Dendritic cell treated with granulocyte-macrophage colony-stimulating factor and Interleukin-4, amounts not matched to agents 40 ng/mL and 50 ng/mL, for 4 days (primary cell): ENCODE data around the gene NOTCH2.
"Not testable (repeated sequence)": the region's sequence is repeated elsewhere in the genome, so short reads cannot be mapped to it uniquely, and the experiment has no call there.

ENCODE experiments used
- H3K27ac Mint-ChIP-seq: one replicate; pipeline ENCODE4 v1.8.0; 2022; ENCODE audit warnings: mild to moderate bottlenecking, mixed read lengths
- H3K27me3 Mint-ChIP-seq: one replicate; pipeline ENCODE4 v1.8.0; 2022; ENCODE audit warnings: mild to moderate bottlenecking, mixed read lengths
- H3K36me3 Mint-ChIP-seq: one replicate; pipeline ENCODE4 v1.8.0; 2022; ENCODE audit warnings: low read depth, mixed read lengths
- H3K4me1 Mint-ChIP-seq: one replicate; pipeline ENCODE4 v1.8.0; 2022; ENCODE audit warnings: low read depth, mixed read lengths
- H3K4me3 Mint-ChIP-seq: one replicate; pipeline ENCODE4 v1.8.0; 2022; ENCODE audit warnings: mild to moderate bottlenecking, moderate library complexity, mixed read lengths
- H3K9me3 Mint-ChIP-seq: one replicate; pipeline ENCODE4 v1.8.0; 2022; ENCODE audit warnings: mixed read lengths
- intact Hi-C: fragments of 100-400 bp; cut with micrococcal nuclease; formaldehyde crosslinking; loops from one replicate; pipeline ENCODE4 v1.15.0; 2022

NOTCH2 gene

DNA sequence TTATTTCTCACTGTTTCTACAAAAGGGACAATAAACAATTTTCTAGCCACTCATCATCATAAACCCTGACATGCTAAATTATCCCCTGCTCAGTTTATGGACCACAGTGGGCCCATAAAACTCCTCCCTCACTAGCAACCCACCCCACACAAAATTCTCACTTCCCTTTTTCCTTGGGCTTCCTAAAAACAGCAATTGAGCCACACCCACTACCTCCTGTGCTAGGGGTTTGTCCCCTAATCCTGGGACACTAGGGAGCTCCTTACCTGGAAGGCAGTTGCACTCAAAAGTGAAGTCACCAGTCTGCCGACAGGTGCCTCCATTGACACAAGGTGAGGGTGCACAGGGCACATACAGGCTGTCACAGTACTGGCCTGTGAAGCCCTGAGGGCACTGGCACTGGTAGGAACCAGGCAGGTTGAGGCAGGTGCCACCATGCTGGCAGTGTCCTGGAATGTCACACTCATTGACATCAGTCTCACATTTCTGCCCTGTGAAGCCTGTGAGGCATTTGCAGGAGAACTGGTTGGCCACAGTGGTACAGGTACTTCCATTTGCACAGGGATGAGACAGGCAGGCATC lies 72.6 kb downstream of the NOTCH2 start:
- H3K4me3 Mint-ChIP-seq, intact Hi-C loops, H3K27me3 Mint-ChIP-seq, H3K9me3 Mint-ChIP-seq: not testable (repeated sequence)
- peaks cover 11% of the 10 kb centered on the region for H3K4me1 Mint-ChIP-seq
- peaks cover 21% of the 10 kb centered on the region for H3K36me3 Mint-ChIP-seq
- H3K27ac Mint-ChIP-seq: peak overlapping the region; percentile 72

DNA sequence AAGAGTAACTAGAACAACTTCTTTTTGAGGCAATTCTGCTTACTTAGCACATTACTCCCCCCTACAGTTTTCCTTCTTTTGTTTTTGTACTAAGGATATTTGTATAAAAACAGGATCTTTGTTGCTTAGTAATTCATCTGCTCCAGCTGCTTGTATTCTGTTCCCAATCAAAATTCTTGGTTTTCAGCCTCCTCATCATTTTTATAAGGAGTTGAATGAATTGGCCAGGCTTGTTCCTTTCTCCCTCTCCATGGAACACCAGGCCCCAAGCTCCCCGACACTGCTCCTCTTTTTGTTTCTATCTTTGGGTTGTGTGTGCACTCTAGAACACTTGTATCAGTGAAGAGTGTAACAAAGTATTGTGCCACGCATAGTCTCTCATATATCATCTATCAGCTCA lies 73.5 kb downstream of the NOTCH2 start:
- H3K9me3 Mint-ChIP-seq, H3K27me3 Mint-ChIP-seq, intact Hi-C loops, H3K4me3 Mint-ChIP-seq: not testable (repeated sequence)
- Mint-ChIP-seq H3K4me1 (peaks cover 11% of the 10 kb centered on the region), H3K36me3 (peaks cover 16% of the 10 kb centered on the region), H3K27ac (peak overlapping the region; percentile 72)

DNA sequence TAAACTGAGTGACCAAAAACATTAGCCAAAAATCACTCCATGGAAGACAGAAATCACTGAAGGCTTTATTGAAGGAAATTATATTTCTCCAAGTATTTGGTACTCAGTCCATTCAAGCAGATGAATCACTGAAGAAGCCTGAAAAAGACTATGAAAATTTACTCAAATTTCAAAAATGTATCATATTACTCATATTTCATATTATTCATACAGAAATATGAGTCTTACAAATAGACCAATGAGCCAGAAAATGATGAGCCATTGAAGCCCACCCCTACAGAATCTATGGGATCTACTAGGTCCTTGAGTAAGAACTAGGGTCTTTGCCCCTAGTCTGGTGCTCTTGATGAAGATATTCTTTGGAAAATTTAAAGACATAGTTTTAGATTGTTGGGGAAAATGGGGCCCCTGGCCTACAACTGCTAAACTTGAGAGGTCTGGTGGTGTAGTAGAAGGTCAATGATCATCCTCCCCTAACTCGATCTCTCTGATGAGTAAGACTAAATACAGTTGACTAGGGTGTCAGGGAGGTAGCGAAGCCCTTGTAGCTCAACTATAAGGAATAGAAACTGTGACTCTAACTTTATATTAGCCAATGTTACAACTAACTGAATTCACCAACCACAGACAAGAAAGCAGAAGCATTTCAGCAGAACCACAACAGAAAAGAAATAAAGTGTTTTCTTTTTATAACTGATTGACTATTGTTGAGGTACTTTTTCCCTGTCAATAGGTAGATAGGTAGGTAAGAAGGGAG lies 81.0 kb downstream of the NOTCH2 start:
- Mint-ChIP-seq H3K4me1 (peaks cover 42% of the 10 kb centered on the region), H3K9me3 (no peaks in the 10 kb centered on the region), H3K36me3 (peaks cover 47% of the 10 kb centered on the region), H3K27ac (peak overlapping the region; percentile 85), H3K4me3 (peak overlapping the region; percentile 49), H3K27me3 (no peaks in the 10 kb centered on the region)
- intact Hi-C loops: no loop called here

GRCh38 chr1:119987686-119988085 lies 81.8 kb downstream of the NOTCH2 start:
- H3K4me1 Mint-ChIP-seq: peaks cover 43% of the 10 kb centered on the region
- peak overlapping the region; percentile 49 for H3K4me3 Mint-ChIP-seq
- peaks cover 52% of the 10 kb centered on the region for H3K36me3 Mint-ChIP-seq
- H3K27ac Mint-ChIP-seq: peak overlapping the region; percentile 85
- intact Hi-C loops: no loop called here
- no peaks in the 10 kb centered on the region for H3K9me3 Mint-ChIP-seq
- no peaks in the 10 kb centered on the region for H3K27me3 Mint-ChIP-seq

DNA sequence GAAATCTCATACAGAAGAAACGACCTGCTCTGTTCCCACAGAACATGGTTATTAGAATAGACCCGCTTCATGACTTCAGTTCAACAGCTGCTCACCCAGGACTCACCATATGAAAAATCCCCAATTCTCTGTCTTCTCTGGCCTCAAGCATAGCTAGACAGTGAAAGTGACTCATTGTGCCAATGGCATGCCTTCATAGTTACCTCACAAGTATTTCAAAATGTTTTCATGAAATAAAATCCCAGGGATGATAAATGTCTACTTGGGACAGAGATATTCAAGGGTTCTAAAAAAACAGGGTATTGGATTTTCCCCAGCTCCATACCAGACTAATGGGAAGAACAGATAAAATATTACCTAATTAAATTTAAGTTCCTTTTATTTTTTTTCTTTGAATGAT lies 82.3 kb downstream of the NOTCH2 start:
- intact Hi-C loops: no loop called here
- peaks cover 56% of the 10 kb centered on the region for H3K36me3 Mint-ChIP-seq
- H3K4me1 Mint-ChIP-seq: peaks cover 49% of the 10 kb centered on the region

DNA sequence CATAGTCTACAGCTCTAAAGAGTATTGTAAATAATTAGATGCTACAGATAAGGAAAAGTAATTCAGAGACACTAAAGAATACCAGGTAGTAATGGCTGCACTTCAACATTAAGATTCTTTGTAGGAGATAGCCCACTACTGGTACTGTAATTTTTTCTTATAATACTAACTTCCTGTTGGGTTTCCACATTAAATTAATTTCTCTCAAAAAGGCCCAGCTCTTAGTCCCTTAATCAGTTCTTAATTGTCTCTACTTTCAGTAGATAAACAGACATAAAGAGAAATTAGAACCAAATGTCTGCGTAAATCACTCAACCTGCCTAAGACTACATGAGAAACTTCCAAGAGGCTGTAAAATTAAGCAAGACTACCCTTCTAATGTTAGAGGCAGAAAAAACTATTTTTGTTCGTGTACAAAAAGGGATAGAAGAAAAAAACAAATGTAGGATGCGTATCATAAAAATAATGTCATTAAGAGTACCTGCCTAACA lies 83.4 kb downstream of the NOTCH2 start:
- Mint-ChIP-seq H3K27me3 (no peaks in the 10 kb centered on the region), H3K4me3 (no peak overlapping the region), H3K27ac (no peak overlapping the region), H3K36me3 (peaks cover 56% of the 10 kb centered on the region), H3K9me3 (no peaks in the 10 kb centered on the region), H3K4me1 (peaks cover 54% of the 10 kb centered on the region)
- intact Hi-C loops: no loop called here

More for the DNA sequence above, 82.3 kb downstream of the NOTCH2 start:
- no peak overlapping the region for H3K27ac Mint-ChIP-seq
- no peak overlapping the region for H3K4me3 Mint-ChIP-seq
- H3K9me3 Mint-ChIP-seq: no peaks in the 10 kb centered on the region
- no peaks in the 10 kb centered on the region for H3K27me3 Mint-ChIP-seq

DNA sequence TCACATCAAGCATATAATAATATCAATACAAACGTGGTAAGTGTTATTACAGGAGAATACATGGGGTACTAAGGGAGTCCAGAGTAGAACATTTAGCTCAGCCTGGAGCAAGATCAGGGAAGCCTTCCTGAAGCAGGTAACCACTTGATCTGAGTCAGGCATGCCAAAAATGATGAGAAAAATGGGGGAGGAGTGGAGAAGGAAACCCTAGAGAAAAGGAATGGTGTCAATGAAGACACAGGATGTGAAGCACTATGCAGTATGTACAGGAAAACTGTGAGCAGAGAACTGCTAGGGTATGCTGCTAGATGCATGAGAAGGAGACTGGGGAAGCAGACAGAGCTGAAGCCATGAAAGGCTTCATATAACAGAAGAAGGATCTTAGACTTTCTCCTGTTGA lies 84.7 kb downstream of the NOTCH2 start:
- H3K27ac Mint-ChIP-seq: no peak overlapping the region
- no peaks in the 10 kb centered on the region for H3K9me3 Mint-ChIP-seq
- peaks cover 54% of the 10 kb centered on the region for H3K4me1 Mint-ChIP-seq
- no peak overlapping the region for H3K4me3 Mint-ChIP-seq
- intact Hi-C loops: no loop called here
- H3K36me3 Mint-ChIP-seq: peaks cover 56% of the 10 kb centered on the region
- H3K27me3 Mint-ChIP-seq: no peaks in the 10 kb centered on the region

GRCh38 chr1:119981986-119982815 lies 87.3 kb downstream of the NOTCH2 start:
- H3K27ac Mint-ChIP-seq: no peak overlapping the region
- H3K4me3 Mint-ChIP-seq: no peak overlapping the region
- H3K36me3 Mint-ChIP-seq: peaks cover 65% of the 10 kb centered on the region
- no peaks in the 10 kb centered on the region for H3K9me3 Mint-ChIP-seq
- intact Hi-C loops: no loop called here
- H3K27me3 Mint-ChIP-seq: no peaks in the 10 kb centered on the region
- H3K4me1 Mint-ChIP-seq: peaks cover 53% of the 10 kb centered on the region

DNA sequence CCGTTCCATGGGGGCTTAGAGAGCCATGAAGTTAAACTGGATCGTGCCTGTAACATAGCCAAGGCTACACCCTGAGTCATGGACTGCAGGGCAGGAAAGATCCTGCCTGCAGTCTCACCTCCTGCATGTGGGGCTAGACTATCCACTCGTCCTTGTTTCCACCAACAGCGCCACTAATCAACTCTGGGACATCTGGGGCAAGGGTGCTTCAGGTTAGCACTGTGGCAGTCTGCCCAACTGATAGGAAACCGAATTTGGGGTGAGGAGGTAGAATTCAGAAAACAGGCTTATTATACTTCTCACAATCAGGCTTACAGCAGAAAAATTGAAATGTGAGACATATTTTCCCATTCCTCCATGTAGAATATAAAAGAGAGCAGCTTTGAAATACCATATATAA lies 88.0 kb downstream of the NOTCH2 start:
- Mint-ChIP-seq H3K27me3 (no peaks in the 10 kb centered on the region), H3K27ac (no peak overlapping the region), H3K4me3 (no peak overlapping the region), H3K36me3 (peaks cover 64% of the 10 kb centered on the region), H3K9me3 (no peaks in the 10 kb centered on the region), H3K4me1 (peaks cover 52% of the 10 kb centered on the region)
- intact Hi-C loops: no loop called here

DNA sequence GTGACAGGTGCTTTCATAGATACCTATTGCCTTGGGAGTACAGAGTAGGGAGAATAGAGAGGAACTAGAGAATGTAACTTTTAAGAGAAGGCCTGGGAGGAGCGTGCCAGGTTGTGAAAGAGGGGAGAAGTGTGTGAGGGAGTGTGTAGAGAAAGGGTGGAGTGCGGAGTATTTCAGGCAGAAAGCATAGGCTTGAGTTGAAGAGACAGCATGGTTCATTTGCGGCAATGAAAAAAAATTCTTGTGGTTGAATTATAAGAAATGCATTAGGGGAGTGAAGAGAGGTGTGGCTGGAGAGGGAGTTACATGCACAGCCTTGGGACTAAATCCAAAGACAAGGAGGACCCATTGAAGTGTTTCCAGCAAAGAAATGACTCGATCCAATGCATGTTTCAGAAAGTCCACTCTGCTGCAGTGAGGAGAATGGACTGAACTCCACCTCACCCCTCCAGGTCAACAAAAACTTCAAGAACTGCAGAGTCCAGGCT lies 91.4 kb downstream of the NOTCH2 start:
- Mint-ChIP-seq H3K36me3 (peaks cover 61% of the 10 kb centered on the region), H3K27me3 (no peaks in the 10 kb centered on the region), H3K9me3 (no peaks in the 10 kb centered on the region), H3K4me3 (no peak overlapping the region), H3K27ac (no peak overlapping the region), H3K4me1 (peaks cover 65% of the 10 kb centered on the region)
- intact Hi-C loops: no loop called here

DNA sequence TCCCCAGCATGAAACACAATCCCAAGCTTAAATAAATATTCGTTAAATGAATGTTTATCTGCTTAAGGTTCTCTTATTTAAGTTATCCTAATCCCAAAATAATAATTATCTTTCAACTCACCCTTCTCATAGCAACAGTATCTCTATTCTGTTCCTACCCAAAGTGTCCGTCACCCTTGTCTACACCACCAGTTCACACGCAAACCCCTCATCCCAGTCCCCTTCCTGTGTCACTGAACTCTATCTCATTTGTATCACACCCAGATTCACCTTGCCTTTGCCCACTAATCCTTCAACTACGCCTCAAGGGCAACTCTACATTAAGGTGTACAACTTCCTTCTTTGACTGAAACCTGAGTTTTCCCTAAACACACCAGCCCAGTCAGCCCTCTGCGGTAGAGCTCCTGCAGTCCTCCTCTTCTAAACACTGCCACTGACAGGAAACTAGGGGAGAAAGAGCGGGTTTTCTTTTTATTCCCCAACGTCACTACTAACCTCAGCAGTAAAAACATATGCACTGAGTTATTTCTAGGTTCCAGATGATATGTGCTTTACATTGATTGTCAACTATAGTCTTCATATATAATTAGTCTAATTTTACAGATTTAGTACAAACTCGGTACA lies 92.2 kb downstream of the NOTCH2 start:
- H3K9me3 Mint-ChIP-seq, H3K27ac Mint-ChIP-seq, intact Hi-C loops, H3K4me3 Mint-ChIP-seq, H3K27me3 Mint-ChIP-seq: not testable (repeated sequence)
- Mint-ChIP-seq H3K4me1 (peaks cover 65% of the 10 kb centered on the region), H3K36me3 (peaks cover 58% of the 10 kb centered on the region)

DNA sequence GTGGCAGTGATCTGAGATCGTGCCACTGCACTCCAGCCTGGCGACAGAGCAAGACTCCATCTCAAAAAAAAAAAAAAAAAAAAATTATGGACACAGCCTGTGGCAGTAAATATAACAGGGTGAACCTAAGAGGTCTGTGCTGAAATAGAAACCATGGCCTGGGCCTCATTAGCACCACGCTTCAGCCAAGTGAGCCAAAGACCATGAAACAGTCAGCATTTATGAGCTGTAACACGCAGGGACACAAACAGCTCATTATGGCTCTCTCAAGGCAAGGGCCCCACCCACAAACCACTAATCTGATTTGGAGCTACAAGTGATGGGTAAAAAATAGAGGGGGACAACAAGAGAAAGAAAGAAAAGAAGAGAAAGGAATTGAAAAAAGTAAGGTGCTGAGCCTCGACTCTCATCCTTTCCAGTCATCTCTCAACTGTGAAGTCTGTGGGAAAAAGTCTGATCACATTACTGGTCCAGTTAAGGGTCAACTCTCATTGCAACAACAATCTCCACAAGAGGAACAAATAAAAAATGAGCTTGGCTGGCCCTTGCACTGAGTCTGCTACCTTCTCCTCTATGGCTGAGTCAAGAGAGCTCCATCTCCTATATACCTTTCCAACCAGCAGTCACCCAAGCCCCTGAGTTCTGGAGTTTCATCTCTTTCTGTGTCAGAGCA lies 93.7 kb downstream of the NOTCH2 start:
- Mint-ChIP-seq H3K4me1 (peaks cover 65% of the 10 kb centered on the region), H3K36me3 (peaks cover 73% of the 10 kb centered on the region), H3K27ac (peak overlapping the region; percentile 54)
- H3K27me3 Mint-ChIP-seq, H3K9me3 Mint-ChIP-seq, H3K4me3 Mint-ChIP-seq, intact Hi-C loops: not testable (repeated sequence)

DNA sequence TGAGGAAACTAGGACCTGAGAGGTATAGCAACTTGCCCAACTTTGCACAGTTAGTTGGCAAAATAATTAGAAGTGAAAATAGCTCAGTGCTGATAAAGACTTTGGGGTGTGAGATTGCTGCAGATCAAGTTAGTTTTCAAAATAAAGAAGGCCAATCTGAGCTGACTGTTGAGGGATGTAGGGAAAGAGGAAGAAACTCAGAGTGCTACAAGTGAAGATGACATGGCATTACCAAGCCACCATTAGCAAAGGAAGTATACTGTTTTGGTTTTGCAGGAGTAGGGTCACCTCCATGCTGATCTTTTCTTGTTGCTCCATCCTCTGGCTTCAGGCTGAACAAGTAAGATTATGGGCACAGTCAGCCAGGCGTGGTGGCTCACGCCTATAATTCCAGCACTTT lies 94.5 kb downstream of the NOTCH2 start:
- no peaks in the 10 kb centered on the region for H3K27me3 Mint-ChIP-seq
- intact Hi-C loops: no loop called here

More for the DNA sequence above, 94.5 kb downstream of the NOTCH2 start:
- peaks cover 65% of the 10 kb centered on the region for H3K4me1 Mint-ChIP-seq
- H3K9me3 Mint-ChIP-seq: no peaks in the 10 kb centered on the region
- H3K27ac Mint-ChIP-seq: peak overlapping the region; percentile 54
- H3K36me3 Mint-ChIP-seq: peaks cover 80% of the 10 kb centered on the region
- no peak overlapping the region for H3K4me3 Mint-ChIP-seq
